NCI-H526 treated with DMSO at 0.1 percent for 48 hours (cell line): ENCODE measurements around the gene TAOK2.
"Not testable (repeated sequence)": the region's sequence is repeated elsewhere in the genome, so short reads cannot be mapped to it uniquely, and the experiment has no call there.

Experiments used
- DNase-seq: peaks from one replicate; lab custom pipeline; 2025; lab: John Stamatoyannopoulos, UW

TAOK2 gene

DNA sequence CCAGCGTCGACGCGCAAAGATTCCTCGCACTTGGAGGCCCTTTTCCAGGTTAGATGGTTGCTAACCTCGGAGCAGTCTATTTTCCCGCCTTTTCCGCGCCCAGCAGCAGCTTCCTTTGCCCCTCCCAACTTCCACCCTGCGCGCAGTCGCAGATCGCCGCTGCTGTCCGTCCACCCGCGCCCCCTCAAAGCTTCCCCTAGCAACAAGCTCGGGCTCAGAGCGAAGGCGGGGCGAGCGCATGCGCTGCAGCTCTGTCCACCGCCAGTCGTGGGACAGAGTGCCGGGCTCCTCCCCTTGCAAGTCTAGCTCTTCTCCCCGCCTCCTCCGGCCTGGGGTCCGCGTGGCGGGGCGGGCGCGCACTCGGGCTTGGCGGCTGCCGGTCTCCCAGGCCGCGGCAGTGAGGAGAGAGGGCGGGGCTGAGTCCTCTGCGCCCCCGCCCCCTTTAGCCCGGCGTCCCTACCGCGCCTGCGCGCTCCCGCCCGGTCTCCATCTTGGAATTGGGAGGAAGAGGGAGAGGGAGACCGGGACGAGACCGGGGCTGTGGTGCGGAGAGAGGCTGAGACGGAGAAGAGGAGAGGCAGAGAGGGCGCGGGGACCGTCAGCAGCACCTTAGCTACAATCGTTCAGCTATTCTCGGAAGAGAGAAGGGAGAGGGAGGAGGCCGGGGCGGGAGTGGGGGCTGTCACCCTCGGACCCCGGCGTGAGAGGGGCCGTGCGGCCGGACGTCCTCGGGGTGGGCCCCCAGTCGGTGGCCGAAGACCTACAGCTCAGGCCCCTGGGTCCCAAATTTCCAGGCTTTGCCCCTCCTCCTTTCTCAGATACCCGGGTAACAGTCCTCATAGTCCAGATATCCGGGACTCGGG is at the start of gene TAOK2:
TAOK2 (plus strand) TSS at position 485 of the 863 bp plus-strand sequence. CDS start 3,905 bp downstream, outside the sequence.
- peak; percentile 96 for DNase-seq

DNA sequence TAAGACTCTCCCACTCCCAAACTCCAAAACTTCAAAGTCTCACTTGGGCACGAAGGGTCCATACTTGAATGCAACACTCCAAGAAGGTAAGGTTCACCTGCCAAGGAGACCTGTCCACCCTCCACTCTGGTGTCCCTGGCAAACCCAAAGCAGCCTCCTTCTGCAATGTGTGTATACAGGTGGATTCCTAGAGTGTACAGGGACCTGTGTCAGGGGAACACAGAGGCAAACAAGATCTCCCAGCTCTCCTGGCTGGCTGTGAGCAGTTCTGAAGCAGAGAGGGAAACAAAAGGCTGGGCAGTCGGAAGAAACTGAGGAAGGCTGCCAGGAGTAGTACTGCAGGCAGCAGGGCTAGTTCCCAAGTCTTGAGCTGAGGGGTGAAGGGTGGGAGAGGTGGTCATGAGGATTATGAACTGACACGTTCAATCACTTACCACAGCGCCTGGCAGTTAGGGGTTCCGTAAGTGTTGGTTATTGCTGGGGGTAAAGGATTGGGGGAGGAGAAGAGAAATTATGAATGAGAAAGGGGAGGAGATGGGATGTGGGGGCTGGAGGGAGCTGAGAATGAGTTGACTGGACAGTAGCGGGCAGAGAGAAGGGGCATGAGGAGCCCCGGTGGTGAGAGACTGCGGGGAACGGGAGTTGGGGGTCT is 48.4 kb upstream of the TAOK2 start:
- DNase-seq = no peak

DNA sequence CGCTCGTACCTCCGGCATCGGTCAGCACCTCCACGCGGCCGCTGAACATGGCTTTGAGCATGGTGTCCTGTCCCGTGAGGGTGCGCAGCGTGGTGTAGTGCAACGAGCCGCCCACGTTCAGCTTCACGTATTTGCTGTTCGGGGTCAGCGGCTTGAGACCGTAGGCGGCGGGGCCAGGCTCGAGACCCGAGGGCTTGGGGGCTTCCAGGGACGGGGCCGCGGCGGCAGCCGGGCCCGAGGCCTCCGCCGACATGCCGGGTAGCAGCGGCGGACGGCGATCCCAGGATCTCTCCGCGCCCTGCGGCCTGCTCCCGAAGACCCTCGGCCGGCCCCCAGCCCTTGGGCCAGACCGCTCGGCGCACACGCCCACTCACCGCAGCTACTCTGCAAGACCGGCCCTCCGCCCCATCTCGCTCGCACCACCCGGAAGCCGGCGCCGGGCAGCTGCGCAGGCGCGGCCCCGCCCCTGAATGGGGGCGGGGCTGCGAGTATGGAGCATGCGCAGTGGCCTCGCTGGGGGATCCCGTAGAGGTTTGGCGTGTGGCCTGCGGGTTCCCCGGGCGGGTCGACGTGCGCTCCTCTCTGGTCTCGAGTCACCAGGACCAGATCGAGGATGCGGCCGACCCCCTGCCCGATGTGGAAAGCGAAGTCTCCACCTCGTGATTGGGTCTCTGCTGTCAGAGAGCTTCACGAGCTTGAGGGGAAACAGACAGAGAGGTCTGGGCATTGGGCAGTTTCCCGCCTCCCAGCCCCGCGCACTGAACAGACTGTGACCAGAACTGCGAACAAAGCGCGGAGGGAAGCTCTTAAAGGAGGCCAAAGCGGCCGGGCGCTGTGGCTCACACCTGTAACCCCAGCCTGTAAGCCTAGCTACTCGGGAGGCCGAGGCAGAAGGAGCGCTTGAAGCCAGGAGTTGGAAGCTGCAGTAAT is 47.6 kb upstream of the TAOK2 start, which contains the start of gene KCTD13:
KCTD13 (minus strand) TSS at position 446 of the 930 bp plus-strand sequence; CDS start at position 253, 193 bp downstream.
- DNase-seq = peak; percentile 68

DNA sequence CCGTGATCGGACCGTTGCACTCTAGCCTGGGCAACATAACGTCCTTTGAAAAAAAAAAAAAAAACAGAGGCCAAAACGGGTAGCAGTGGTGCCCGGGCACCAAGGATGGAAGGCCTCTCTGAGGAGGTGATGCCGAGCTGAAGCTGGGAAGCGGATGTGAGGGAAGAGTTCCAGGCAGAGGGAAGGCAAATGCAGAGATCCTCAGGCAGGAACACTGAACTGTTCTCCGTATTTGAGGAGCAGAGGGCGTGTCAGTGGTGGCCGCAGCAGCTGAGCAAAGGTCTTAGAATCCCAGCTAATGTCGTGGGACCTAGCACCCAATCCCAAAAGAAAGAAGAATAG is 47.0 kb upstream of the TAOK2 start:
- no peak for DNase-seq

DNA sequence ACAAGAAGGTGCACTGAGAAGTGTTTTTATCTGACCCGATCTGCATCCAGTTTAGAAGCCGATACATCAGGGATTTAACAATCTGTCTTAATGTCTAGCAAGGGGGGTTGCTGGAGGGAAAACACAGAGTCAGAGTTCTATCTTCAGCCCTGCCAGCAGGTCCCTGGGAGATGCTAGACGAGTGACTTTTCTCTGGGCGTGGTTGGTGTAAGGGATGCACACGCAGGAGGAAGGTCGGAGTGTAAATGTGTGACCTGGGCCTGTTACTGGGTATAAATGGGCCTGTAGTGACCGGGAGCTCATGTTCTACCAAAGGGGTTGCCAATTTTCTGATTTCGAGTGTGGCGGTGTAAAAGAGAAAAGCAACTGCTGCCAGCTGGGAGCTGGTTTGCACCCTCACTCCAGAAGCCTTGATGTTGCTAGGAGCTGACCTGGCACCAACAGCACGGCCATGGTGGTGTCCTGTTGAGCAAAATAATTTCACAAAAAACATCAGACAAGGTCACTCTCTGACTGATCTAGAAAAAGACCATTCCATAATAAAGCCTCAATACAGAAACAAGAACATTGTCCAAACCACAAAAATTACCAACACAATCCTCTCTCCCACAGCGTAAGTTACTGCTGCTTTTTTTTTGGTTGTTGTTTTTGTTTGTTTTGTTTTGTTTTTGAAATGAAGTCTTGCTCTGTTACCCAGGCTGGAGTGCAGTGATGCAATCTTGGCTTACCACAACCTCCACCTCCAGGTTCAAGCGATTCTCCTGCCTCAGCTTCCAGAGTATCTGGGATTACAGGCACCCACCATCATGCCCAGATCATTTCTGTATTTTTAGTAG is 46.4 kb upstream of the TAOK2 start:
- no peak for DNase-seq

DNA sequence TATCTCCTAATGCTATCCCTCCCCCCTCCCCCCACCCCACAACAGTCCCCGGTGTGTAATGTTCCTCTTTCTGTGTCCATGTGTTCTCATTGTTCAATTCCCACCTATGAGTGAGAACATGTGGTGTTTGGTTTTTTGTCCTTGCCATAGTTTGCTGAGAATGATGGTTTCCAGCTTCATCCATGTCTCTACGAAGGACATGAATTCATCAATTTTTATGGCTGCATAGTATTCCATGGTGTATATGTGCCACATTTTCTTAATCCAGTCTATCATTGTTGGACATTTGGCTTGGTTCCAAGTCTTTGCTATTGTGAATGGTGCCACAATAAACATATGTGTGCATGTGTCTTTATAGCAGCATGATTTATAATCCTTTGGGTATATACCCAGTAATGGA is 41.9 kb upstream of the TAOK2 start:
- not testable (repeated sequence) for DNase-seq

GRCh38 chr16:29940656-29941055 is 33.0 kb upstream of the TAOK2 start:
- DNase-seq = no peak

GRCh38 chr16:29943846-29944799 is 29.5 kb upstream of the TAOK2 start:
- DNase-seq = peak; percentile 58

DNA sequence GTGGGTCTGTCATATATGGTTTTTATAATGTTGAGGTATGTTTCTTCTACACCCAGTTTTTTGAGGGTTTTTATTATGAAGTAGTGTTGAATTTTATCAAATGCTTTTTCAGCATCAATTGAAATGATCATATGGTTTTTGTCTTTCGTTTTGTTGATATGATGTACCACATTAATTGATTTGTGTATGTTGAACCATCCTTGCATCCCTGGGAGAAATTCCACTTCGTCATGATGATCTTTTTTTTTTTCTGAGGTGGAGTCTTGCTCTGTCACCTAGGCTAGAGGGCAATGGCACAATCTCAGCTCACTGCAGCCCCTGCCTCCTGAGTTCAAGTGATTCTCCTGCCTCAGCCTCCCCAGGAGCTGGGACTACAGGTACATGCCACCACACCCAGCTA is 25.8 kb upstream of the TAOK2 start:
- DNase-seq = no peak

DNA sequence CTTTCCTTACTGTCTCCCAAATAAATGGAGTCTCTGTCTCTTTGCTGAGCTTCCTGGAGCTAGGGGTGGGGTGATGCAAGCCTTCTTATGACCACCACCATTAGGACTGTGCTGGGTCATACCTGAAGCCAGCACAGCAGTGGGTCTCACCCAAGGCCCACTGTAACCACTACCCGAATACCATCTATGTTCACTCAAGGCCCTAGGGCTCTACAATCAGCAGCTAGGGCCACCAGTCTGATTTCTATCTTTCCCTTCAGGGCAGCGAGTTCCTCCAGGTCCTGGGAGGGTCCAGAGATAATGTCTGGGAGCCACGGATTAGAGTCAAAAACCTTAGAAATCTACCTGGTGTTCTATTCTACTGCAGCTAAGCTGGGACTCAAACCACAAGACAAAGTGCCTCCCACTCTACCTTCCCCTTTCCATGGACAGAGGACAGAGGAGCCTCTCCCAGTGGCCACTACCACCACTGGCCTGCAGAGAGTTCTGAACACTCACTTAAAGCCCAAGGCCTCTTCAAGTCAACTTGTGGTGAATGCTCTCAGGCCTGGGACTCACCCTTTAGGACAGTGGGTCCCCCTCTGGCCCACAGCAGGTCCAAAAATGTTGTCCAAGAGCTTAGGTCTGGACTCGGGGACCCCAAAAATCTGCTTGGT is 22.7 kb upstream of the TAOK2 start:
- no peak for DNase-seq

GRCh38 chr16:29951625-29952365 is 21.9 kb upstream of the TAOK2 start:
- no peak for DNase-seq

DNA sequence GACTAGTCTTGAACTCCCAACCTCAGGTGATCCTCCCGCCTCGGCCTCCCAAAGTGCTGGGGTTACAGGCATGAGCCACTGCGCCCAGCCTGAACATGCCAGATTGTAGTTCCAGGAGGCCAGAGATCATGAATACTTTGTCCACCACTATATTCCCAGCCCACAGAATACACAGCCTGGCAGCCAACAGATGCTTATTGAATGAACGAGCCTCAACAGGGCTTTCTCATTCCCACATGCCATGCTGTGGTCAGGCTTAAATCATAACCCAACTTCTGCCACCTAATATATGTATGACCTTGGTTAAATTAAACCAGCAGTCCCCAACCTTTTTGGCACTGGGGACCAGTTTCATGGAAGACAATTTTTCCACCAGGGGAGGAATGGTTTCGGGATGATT is 14.9 kb upstream of the TAOK2 start:
- no peak for DNase-seq

DNA sequence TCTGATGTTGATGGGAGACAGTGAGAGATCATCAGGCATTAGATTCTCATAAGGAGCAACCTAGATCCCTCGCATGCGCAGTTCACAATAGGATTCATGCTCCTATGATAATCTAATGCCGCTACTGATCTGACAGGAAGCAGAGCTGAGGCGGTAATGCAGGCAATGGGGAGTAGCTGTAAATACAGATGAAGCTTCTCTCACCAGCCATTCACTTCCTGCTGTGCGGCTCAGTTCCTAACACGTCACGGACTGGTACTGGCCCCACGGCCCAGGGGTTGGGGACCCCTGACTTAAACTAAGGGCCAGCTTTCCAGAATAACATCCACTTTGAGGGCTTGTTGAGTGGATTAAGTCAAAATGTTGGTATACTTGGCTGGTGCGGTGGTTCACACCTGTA is 14.4 kb upstream of the TAOK2 start:
- no peak for DNase-seq

GRCh38 chr16:29959821-29960220 is 13.8 kb upstream of the TAOK2 start:
- not testable (repeated sequence) for DNase-seq

GRCh38 chr16:29961127-29961478 is 12.6 kb upstream of the TAOK2 start:
- no peak for DNase-seq

GRCh38 chr16:29961479-29962343 is 12.0 kb upstream of the TAOK2 start, which contains the start of gene TMEM219:
TSS of gene TMEM219 (plus strand) at chr16:29962079. CDS start at chr16:29963144, 1,065 bp downstream.
- DNase-seq = peak; percentile 85

- DNase-seq = no peak
Observed at GRCh38 chr16:29962344-29962994, 11.2 kb upstream of the TAOK2 start.
